Measurements from ENCODE around the gene RPS19BP1.
"Not testable (repeated sequence)": the region's sequence is repeated elsewhere in the genome, so short reads cannot be mapped to it uniquely, and the experiment has no call there.

Gene RPS19BP1

GRCh38 chr22:39521106-39521885 lies 11.3 kb downstream of the RPS19BP1 start:
- H3K36me3 ChIP-seq (ENCODE audit: control insufficient read depth, insufficient read depth, low read length) = peaks cover 27% of the 10 kb centered on the region
- WGBS (ENCODE audit: insufficient coverage, insufficient read length) = no CpG with 5 or more reads among the region's 28 CpGs

GRCh38 chr22:39520226-39521105 lies 12.1 kb downstream of the RPS19BP1 start, which contains the start of gene ATF4:
TSS of gene ATF4 (plus strand) at chr22:39520562. CDS start at chr22:39521446, 884 bp downstream.
- Histone ChIP-seq H3K36me3 (ENCODE audit: control insufficient read depth, insufficient read depth, low read length) (peaks cover 28% of the 10 kb centered on the region), H3K27me3 (ENCODE audit: control insufficient read depth, insufficient read depth, low read length) (no peaks in the 10 kb centered on the region), H3K9me3 (ENCODE audit: control insufficient read depth, insufficient read depth, low read length) (no peaks in the 10 kb centered on the region), H3K4me3 (ENCODE audit: low read length) (peak within 1 kb of the TSS; percentile 97), H3K27ac (ENCODE audit: low read length) (no peak within 1 kb of the TSS), H3K4me1 (ENCODE audit: control insufficient read depth, insufficient read depth, low read length) (0 out of 2 replicates have a peak, but pooled peaks cover 5% of the 10 kb centered on the region)
- no CpG with 5 or more reads among the region's 86 CpGs for whole genome bisulfite sequencing (ENCODE audit: insufficient coverage, insufficient read length)
- no peak for DNase-seq (ENCODE audit: low read depth, low spot score)

More at GRCh38 chr22:39521106-39521885, 11.3 kb downstream of the RPS19BP1 start:
- not testable (repeated sequence) for H3K4me1 ChIP-seq (ENCODE audit: control insufficient read depth, insufficient read depth, low read length); DNase-seq (ENCODE audit: low read depth, low spot score); H3K9me3 ChIP-seq (ENCODE audit: control insufficient read depth, insufficient read depth, low read length); H3K27ac ChIP-seq (ENCODE audit: low read length); H3K27me3 ChIP-seq (ENCODE audit: control insufficient read depth, insufficient read depth, low read length)
- H3K4me3 ChIP-seq (ENCODE audit: low read length) = peak overlapping the region; percentile 97; the same call in 1 of the 2 replicates

- Histone ChIP-seq H3K4me1 (ENCODE audit: control insufficient read depth, insufficient read depth, low read length) (0 out of 2 replicates have a peak, but pooled peaks cover 5% of the 10 kb centered on the region), H3K36me3 (ENCODE audit: control insufficient read depth, insufficient read depth, low read length) (peaks cover 35% of the 10 kb centered on the region), H3K9me3 (ENCODE audit: control insufficient read depth, insufficient read depth, low read length) (no peaks in the 10 kb centered on the region), H3K4me3 (ENCODE audit: low read length) (peak overlapping the region; percentile 97; the same call in 1 of the 2 replicates), H3K27me3 (ENCODE audit: control insufficient read depth, insufficient read depth, low read length) (no peaks in the 10 kb centered on the region), H3K27ac (ENCODE audit: low read length) (no peak overlapping the region)
- DNase-seq (ENCODE audit: low read depth, low spot score) = peak; percentile 96
- no CpG with 5 or more reads among the region's 47 CpGs for WGBS (ENCODE audit: insufficient coverage, insufficient read length)
Observed at GRCh38 chr22:39519681-39520225, 12.8 kb downstream of the RPS19BP1 start.

DNA sequence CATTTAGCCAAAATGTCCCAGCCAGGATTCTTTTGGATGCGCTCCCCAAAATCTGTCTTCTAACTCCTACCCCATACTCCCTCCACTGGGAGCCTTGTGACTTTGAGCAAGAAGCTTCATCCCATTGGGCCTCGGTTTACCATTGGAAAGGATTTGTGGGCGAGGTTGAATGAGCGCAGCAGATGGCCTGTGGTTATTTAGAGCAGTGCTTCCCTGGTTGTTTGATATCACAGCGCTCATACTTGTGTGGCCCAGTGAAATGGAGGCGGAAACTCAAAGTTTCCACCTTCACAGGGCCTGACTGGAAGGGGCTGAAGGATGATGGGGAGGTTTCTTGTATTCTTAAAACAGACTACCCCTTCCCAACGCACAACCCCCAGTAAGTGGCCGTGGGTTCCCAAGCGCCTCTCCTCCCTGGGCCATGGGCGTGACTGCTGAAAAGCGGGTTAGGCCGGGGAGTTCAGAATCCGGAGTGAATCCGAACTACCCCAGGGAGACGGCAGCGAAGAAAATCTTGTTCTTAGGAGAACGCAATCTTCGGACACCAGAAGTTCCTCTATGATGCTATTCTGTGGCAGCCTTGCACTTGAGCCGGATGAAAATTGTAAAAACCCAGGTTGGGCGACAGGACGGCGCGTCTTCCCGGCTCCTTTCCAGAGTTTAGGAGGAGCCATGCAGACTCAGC lies 13.4 kb downstream of the RPS19BP1 start:
- WGBS (ENCODE audit: insufficient coverage, insufficient read length) = no CpG with 5 or more reads among the region's 24 CpGs
- peak overlapping the region; percentile 66; the same call in 1 of the 2 replicates for H3K4me3 ChIP-seq (ENCODE audit: low read length)
- no peak for DNase-seq (ENCODE audit: low read depth, low spot score)
- H3K27ac ChIP-seq (ENCODE audit: low read length) = no peak overlapping the region
- no peaks in the 10 kb centered on the region for H3K9me3 ChIP-seq (ENCODE audit: control insufficient read depth, insufficient read depth, low read length)
- no peaks in the 10 kb centered on the region for H3K27me3 ChIP-seq (ENCODE audit: control insufficient read depth, insufficient read depth, low read length)
- 0 out of 2 replicates have a peak, but pooled peaks cover 5% of the 10 kb centered on the region for H3K4me1 ChIP-seq (ENCODE audit: control insufficient read depth, insufficient read depth, low read length)
- peaks cover 31% of the 10 kb centered on the region for H3K36me3 ChIP-seq (ENCODE audit: control insufficient read depth, insufficient read depth, low read length)

- no peak for DNase-seq (ENCODE audit: low read depth, low spot score)
- no peak overlapping the region for H3K4me3 ChIP-seq (ENCODE audit: low read length)
- no peak overlapping the region for H3K27ac ChIP-seq (ENCODE audit: low read length)
- H3K36me3 ChIP-seq (ENCODE audit: control insufficient read depth, insufficient read depth, low read length) = peaks cover 36% of the 10 kb centered on the region
- H3K4me1 ChIP-seq (ENCODE audit: control insufficient read depth, insufficient read depth, low read length) = 0 out of 2 replicates have a peak, but pooled peaks cover 3% of the 10 kb centered on the region
- no CpG with 5 or more reads among the region's 5 CpGs for WGBS (ENCODE audit: insufficient coverage, insufficient read length)
- H3K9me3 ChIP-seq (ENCODE audit: control insufficient read depth, insufficient read depth, low read length) = no peaks in the 10 kb centered on the region
- no peaks in the 10 kb centered on the region for H3K27me3 ChIP-seq (ENCODE audit: control insufficient read depth, insufficient read depth, low read length)
Observed at GRCh38 chr22:39518144-39518786, 14.3 kb downstream of the RPS19BP1 start.

GRCh38 chr22:39517470-39517869 lies 15.1 kb downstream of the RPS19BP1 start:
- no peaks in the 10 kb centered on the region for H3K9me3 ChIP-seq (ENCODE audit: control insufficient read depth, insufficient read depth, low read length)
- H3K27ac ChIP-seq (ENCODE audit: low read length) = no peak overlapping the region
- WGBS (ENCODE audit: insufficient coverage, insufficient read length) = no CpG with 5 or more reads among the region's 3 CpGs
- no peak overlapping the region for H3K4me3 ChIP-seq (ENCODE audit: low read length)
- H3K4me1 ChIP-seq (ENCODE audit: control insufficient read depth, insufficient read depth, low read length) = 0 out of 2 replicates have a peak, but pooled peaks cover 3% of the 10 kb centered on the region
- no peaks in the 10 kb centered on the region for H3K27me3 ChIP-seq (ENCODE audit: control insufficient read depth, insufficient read depth, low read length)
- DNase-seq (ENCODE audit: low read depth, low spot score) = no peak
- H3K36me3 ChIP-seq (ENCODE audit: control insufficient read depth, insufficient read depth, low read length) = peaks cover 29% of the 10 kb centered on the region

DNA sequence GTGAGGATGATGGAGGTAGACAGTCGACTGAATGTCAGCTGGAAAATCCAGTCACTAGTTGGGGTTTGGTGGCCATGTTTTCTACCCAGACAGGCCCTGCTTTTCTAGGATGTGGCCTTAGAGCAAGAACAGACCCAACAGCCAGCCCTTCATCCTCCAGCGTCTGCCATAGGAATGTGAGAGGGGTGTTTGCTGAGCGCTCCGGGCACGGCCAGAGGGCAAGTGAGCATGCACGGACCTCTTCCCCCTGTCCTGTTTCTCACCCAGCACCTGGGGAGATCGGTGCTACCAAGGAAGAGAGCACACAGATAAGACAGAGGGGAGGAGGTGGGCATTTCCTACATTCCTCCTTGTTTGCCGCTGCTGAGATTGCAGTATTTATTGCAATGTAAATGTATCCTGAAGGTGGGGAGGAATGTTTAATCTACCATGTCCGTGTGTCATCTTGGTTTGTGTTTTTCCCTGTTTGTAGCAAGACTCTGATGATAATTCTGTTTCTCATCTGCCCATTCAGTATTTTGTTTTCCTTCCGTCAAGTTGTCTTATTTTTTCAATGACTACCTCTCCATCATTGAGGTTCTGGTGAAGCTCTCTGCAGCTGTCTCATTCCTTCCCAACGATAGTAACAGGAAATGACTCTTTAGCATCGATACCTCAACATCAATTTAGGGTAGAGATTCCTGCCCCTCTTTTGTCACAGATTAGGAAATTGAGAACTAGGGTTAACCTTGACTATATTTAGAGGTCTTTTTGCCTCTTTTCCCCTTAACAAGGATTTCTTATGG lies 17.1 kb downstream of the RPS19BP1 start:
- WGBS (ENCODE audit: insufficient coverage, insufficient read length) = no CpG with 5 or more reads among the region's 12 CpGs
- DNase-seq (ENCODE audit: low read depth, low spot score) = no peak
- H3K27me3 ChIP-seq (ENCODE audit: control insufficient read depth, insufficient read depth, low read length) = peaks cover 10% of the 10 kb centered on the region
- H3K4me1 ChIP-seq (ENCODE audit: control insufficient read depth, insufficient read depth, low read length) = 0 out of 2 replicates have a peak, but pooled peaks cover 3% of the 10 kb centered on the region
- H3K27ac ChIP-seq (ENCODE audit: low read length) = no peak overlapping the region
- no peak overlapping the region for H3K4me3 ChIP-seq (ENCODE audit: low read length)
- H3K36me3 ChIP-seq (ENCODE audit: control insufficient read depth, insufficient read depth, low read length) = peaks cover 28% of the 10 kb centered on the region
- H3K9me3 ChIP-seq (ENCODE audit: control insufficient read depth, insufficient read depth, low read length) = no peaks in the 10 kb centered on the region

DNA sequence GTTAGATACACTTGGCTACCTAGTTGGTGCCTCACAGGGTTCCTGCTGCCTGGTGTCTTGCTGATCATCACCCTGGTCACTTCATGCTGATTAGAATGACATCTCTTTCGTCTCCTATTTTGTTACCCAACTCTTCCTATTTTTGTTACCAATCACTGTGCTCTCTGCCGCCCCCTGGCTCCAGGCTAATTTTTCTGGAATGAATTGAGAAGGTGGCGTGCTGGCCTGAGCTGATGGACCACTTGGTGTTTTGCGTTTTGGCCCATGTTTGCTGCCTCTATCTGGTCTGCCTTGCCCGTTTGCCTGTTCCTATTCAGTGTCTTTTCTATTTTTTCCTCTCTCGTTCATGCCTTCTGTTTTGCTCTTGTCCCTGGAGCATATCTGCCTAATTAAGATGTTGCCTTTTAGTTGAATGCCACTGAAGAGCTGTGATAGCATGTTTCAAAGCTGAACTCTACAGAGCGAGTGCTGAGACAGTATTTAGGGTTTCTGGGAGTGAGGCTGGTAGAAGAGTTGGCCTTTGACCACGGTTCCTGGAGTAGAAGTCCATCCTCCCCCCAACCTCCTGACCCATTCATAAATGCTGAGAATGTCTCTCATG lies 18.1 kb downstream of the RPS19BP1 start:
- no peak for DNase-seq (ENCODE audit: low read depth, low spot score)
- no peak overlapping the region for H3K27ac ChIP-seq (ENCODE audit: low read length)
- no CpG with 5 or more reads among the region's 8 CpGs for WGBS (ENCODE audit: insufficient coverage, insufficient read length)
- peaks cover 28% of the 10 kb centered on the region for H3K36me3 ChIP-seq (ENCODE audit: control insufficient read depth, insufficient read depth, low read length)
- no peak overlapping the region for H3K4me3 ChIP-seq (ENCODE audit: low read length)
- H3K9me3 ChIP-seq (ENCODE audit: control insufficient read depth, insufficient read depth, low read length) = no peaks in the 10 kb centered on the region
- H3K4me1 ChIP-seq (ENCODE audit: control insufficient read depth, insufficient read depth, low read length) = 0 out of 2 replicates have a peak, but pooled peaks cover 3% of the 10 kb centered on the region
- H3K27me3 ChIP-seq (ENCODE audit: control insufficient read depth, insufficient read depth, low read length) = peaks cover 13% of the 10 kb centered on the region

DNA sequence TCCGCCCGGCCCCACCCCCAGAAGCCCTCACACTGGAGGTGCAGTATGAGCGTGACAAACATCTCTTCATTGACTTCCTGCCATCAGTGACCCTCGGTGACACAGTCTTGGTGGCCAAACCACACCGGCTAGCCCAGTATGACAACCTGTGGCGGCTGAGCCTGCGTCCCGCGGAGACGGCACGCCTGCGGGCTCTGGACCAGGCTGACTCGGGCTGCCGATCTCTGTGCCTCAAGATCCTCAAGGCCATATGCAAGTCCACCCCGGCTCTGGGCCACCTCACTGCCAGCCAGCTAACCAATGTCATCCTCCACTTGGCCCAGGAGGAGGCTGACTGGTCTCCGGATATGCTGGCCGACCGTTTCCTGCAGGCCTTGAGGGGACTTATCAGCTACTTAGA lies 18.8 kb downstream of the RPS19BP1 start:
- Histone ChIP-seq H3K27ac (ENCODE audit: low read length) (no peak overlapping the region), H3K36me3 (ENCODE audit: control insufficient read depth, insufficient read depth, low read length) (peaks cover 33% of the 10 kb centered on the region), H3K4me1 (ENCODE audit: control insufficient read depth, insufficient read depth, low read length) (0 out of 2 replicates have a peak, but pooled peaks cover 1% of the 10 kb centered on the region), H3K9me3 (ENCODE audit: control insufficient read depth, insufficient read depth, low read length) (no peaks in the 10 kb centered on the region), H3K27me3 (ENCODE audit: control insufficient read depth, insufficient read depth, low read length) (peaks cover 18% of the 10 kb centered on the region), H3K4me3 (ENCODE audit: low read length) (no peak overlapping the region)
- no CpG with 5 or more reads among the region's 18 CpGs for WGBS (ENCODE audit: insufficient coverage, insufficient read length)
- no peak for DNase-seq (ENCODE audit: low read depth, low spot score)
